Measurements from ENCODE around the gene PTPN1.

- TF ChIP-seq POLR2A (IDR thresholded peaks at IDR 0.05; ENCODE audit: low read depth, low read length), result no peak
- TF ChIP-seq CTCF (IDR thresholded peaks at IDR 0.05 in 2 of 3, conservative IDR thresholded peaks at IDR 0.05 in 1 of 3; ENCODE audit: control insufficient read depth in 2 of 3, extremely low read depth in 1 of 3, insufficient read depth in 1 of 3, low read depth in 3 of 3, low read length in 3 of 3), result no peak
- TF ChIP-seq MAX (IDR thresholded peaks at IDR 0.05; ENCODE audit: low read depth, low read length), result no peak
- TF ChIP-seq CREB1 (IDR thresholded peaks at IDR 0.05; ENCODE audit: low read depth), result no peak
- TF ChIP-seq MXI1 (IDR thresholded peaks at IDR 0.05; ENCODE audit: low read depth, low read length), result no peak
- no peak for TF ChIP-seq ZBTB4 (CRISPR knock-in tag; IDR thresholded peaks at IDR 0.05)
Measured at GRCh38 chr20:50595433-50595895, 85.3 kb downstream of the PTPN1 start.

All from GM12878 (cell line).